Stimulated activated CD8-positive, alpha-beta memory T cell treated with anti-CD3 and anti-CD28 coated beads, Interleukin-2, amount 100 ng/mL, for 48 hours (primary cell): ENCODE results near the gene CYBA.

ENCODE experiments used
- DNase-seq, 2 donors: peaks; one replicate each; pipeline ENCODE4 v3.0.0-alpha.2; 2020; ENCODE audit warnings: low read depth in 2 of 2

Gene CYBA

DNA sequence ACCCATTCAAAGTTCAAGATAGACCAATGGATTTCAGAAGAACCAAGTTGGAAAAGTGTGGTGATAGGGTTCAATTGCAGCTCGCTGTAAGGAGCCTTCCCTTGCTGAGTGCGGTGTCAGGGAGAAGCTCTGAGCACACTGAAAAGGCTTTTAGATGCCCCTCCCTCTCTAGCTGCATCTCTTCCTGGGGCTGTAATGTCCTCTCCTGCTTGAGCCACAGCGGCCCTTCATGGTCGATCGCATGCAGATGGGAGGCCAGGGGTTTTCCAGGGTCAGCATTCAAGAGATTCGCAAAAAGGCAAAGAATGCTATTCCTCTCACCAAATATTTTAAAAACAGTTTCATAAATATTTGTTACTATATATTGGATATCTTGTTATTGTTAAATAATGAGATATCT lies 56.9 kb downstream of the CYBA start:
- no peak for DNase-seq

GRCh38 chr16:88593489-88593888 lies 57.4 kb downstream of the CYBA start:
- no peak for DNase-seq
